K562 (cell line): ENCODE results near the gene TRPC1. TPM values are rescaled to one million over a fixed set of nuclear protein-coding genes. Genes with fewer than 3 reads are reported as not detected.

ENCODE experiments used
- ATAC-seq: fragments of 200-7000 bp; cut with Tn5 transposase; 3 replicates; pipeline ENCODE4 v1.9.1; 2020; ENCODE audit warnings: moderate library complexity
- BruUV-seq: library from RNA; stranded (reverse); fragments of 400-500 nt; replicated peaks from 2 replicates; lab custom pipeline; 2021; lab: Mats Ljungman, UMichigan
- CTCF ChIA-PET: fragments of 300-600 bp; formaldehyde crosslinking; extraction: SDS; loops from one replicate; lab custom pipeline; 2021; ENCODE audit warnings: low intra/inter-chr PET ratio; lab: Yijun Ruan, JAX
- POLR2A ChIA-PET: fragments of 300-600, 350-650 bp; sonication (Branson Sonifier 250); formaldehyde crosslinking; extraction: SDS; loops from one replicate; lab custom pipeline; 2021; ENCODE audit warnings: antibody characterized with exemption, inconsistent platforms; lab: Yijun Ruan, JAX
- DNase-seq, 4 experiments: peaks; one replicate each; pipeline versions ENCODE4 v3.0.0 to v3.0.0-alpha.2; 2011 to 2018; ENCODE audit warnings: low spot score in 3 of 4, mixed read lengths in 3 of 4; ENCODE audit errors: extremely low read depth in 1 of 4
- FAIRE-seq: peaks from 2 replicates; lab custom pipeline; 2011; peaks lifted over from hg19 to GRCh38; lab: Jason Lieb, UNC
- H2AFZ ChIP-seq: 2 replicates; pipeline ENCODE4 v1.6.0; 2011; ENCODE audit warnings: low read depth, low read length, control low read depth, inconsistent platforms
- H3K27ac ChIP-seq: fragments of 200-600 bp; 3 replicates; pipeline ENCODE4 v1.8.0; 2011; ENCODE audit warnings: low read depth, mild to moderate bottlenecking, control low read depth, inconsistent platforms, low read length, moderate library complexity, mixed read lengths; ENCODE audit errors: extremely low read depth
- H3K27me3 ChIP-seq, 2 experiments: fragments of 300-600 bp in 1 of 2; 2 replicates in 1 of 2; 3 replicates in 1 of 2; pipeline versions ENCODE4 v1.6.0 to v1.8.0; 2011; ENCODE audit warnings: inconsistent platforms in 2 of 2, low read length in 2 of 2, mild to moderate bottlenecking in 1 of 2, mixed read lengths in 1 of 2, moderate library complexity in 1 of 2; ENCODE audit not compliant: control insufficient read depth in 2 of 2, insufficient read depth in 2 of 2
- H3K36me3 ChIP-seq: fragments of 300-600 bp; 3 replicates; pipeline ENCODE4 v1.8.0; 2011; ENCODE audit warnings: mild to moderate bottlenecking, low read length, inconsistent platforms; ENCODE audit not compliant: control insufficient read depth, insufficient read depth
- H3K4me1 ChIP-seq, 2 experiments: fragments of 200-600 bp in 1 of 2; replicated peaks in 1 of 2; 2 replicates in 1 of 2; 3 replicates in 1 of 2; pipeline versions ENCODE4 v1.5.1 to v1.8.0; 2011; ENCODE audit warnings: inconsistent platforms in 2 of 2, low read length in 2 of 2, mild to moderate bottlenecking in 1 of 2, mixed read lengths in 1 of 2, moderate library complexity in 1 of 2; ENCODE audit not compliant: control insufficient read depth in 2 of 2, insufficient read depth in 2 of 2
- H3K4me2 ChIP-seq: 2 replicates; pipeline ENCODE4 v1.6.1; 2011; ENCODE audit warnings: low read length, control low read depth, inconsistent platforms, mixed read lengths; ENCODE audit not compliant: insufficient read depth
- H3K4me3 ChIP-seq: fragments of 200-600 bp; sonication (generic), shearing (Covaris generic); 2 replicates; pipeline ENCODE4 v1.5.1; 2016; ENCODE audit warnings: control low read depth, inconsistent platforms
- H3K79me2 ChIP-seq: fragments of 200-600 bp; 3 replicates; pipeline ENCODE4 v1.8.0; 2011; ENCODE audit warnings: low read length, inconsistent platforms; ENCODE audit not compliant: control insufficient read depth, insufficient read depth
- H3K9ac ChIP-seq, 2 experiments: 2 replicates each; pipeline versions ENCODE4 v1.6.0 to v1.6.1; 2011; ENCODE audit warnings: low read depth in 2 of 2, low read length in 2 of 2, control low read depth in 1 of 2, inconsistent platforms in 1 of 2, mild to moderate bottlenecking in 1 of 2, mixed read lengths in 1 of 2; ENCODE audit not compliant: insufficient read depth in 1 of 2
- H3K9me1 ChIP-seq: one replicate; pipeline ENCODE4 v1.6.0; 2011; ENCODE audit warnings: inconsistent platforms, mild to moderate bottlenecking, low read length, moderate library complexity; ENCODE audit not compliant: control insufficient read depth, insufficient read depth
- H3K9me3 ChIP-seq: replicated peaks from 2 replicates; pipeline ENCODE4 v1.5.1; 2011; ENCODE audit warnings: low read depth, low read length, inconsistent platforms; ENCODE audit not compliant: control insufficient read depth, insufficient read depth
- H4K20me1 ChIP-seq: replicated peaks from 2 replicates; pipeline ENCODE4 v1.6.1; 2011; ENCODE audit warnings: low read length, inconsistent platforms, mixed read lengths; ENCODE audit not compliant: control insufficient read depth, insufficient read depth
- ATF3 ChIP-seq, 2 experiments: fragments of 450-650 bp in 1 of 2; sonication (generic) in 1 of 2; formaldehyde crosslinking in 1 of 2; IDR thresholded peaks in 1 of 2; conservative IDR thresholded peaks in 1 of 2; 2 replicates each; pipeline versions ENCODE4 v1.6.1 to v1.8.1; 2016 to 2023; ENCODE audit warnings: mild to moderate bottlenecking in 2 of 2, moderate library complexity in 2 of 2, inconsistent platforms in 1 of 2, missing genetic modification reagents in 1 of 2
- BDP1 ChIP-seq: IDR thresholded peaks from 3 replicates; pipeline ENCODE4 v1.6.1; 2011; ENCODE audit not compliant: insufficient read length, insufficient read depth
- ETS2 ChIP-seq: IDR thresholded peaks from 2 replicates; pipeline ENCODE4 v1.6.1; 2016; ENCODE audit warnings: borderline replicate concordance, missing genetic modification characterization, mild to moderate bottlenecking, moderate library complexity, missing compliant biosample characterization; ENCODE audit not compliant: poor library complexity, severe bottlenecking
- FOXK2 ChIP-seq, 2 experiments: fragments of 450-650 bp; IDR thresholded peaks in 1 of 2; conservative IDR thresholded peaks in 1 of 2; 2 replicates each; pipeline ENCODE4 v1.6.1; 2016; ENCODE audit warnings: low read depth in 2 of 2, mild to moderate bottlenecking in 1 of 2
- GTF3C2 ChIP-seq: IDR thresholded peaks from 3 replicates; pipeline ENCODE4 v1.6.1; 2011; ENCODE audit warnings: borderline replicate concordance, mild to moderate bottlenecking, moderate library complexity; ENCODE audit not compliant: insufficient read length; ENCODE audit errors: extremely low read depth
- HCFC1 ChIP-seq: IDR thresholded peaks from 2 replicates; pipeline ENCODE4 v1.6.1; 2012; ENCODE audit warnings: low read depth, low read length, improper control_type of control experiment
- LEF1 ChIP-seq: fragments of 450-650 bp; IDR thresholded peaks from 2 replicates; pipeline ENCODE4 v1.6.1; 2016; ENCODE audit warnings: mild to moderate bottlenecking
- PHB ChIP-seq: fragments of 250-450 bp; sonication (Bioruptor Pico); IDR thresholded peaks from 2 replicates; pipeline ENCODE4 v1.5.0; 2021
- PHF20 ChIP-seq: fragments of 450-650 bp; IDR thresholded peaks from 2 replicates; pipeline ENCODE4 v1.6.1; 2018; ENCODE audit not compliant: partially characterized antibody
- PRMT5 ChIP-seq: sonication (generic); formaldehyde crosslinking; IDR thresholded peaks from 2 replicates; pipeline ENCODE4 v1.5.0; 2020; ENCODE audit warnings: missing genetic modification reagents
- RHOXF2B ChIP-seq: fragments of 250-450 bp; sonication (Bioruptor Pico); conservative IDR thresholded peaks from 2 replicates; pipeline ENCODE4 v1.5.1; 2021
- SMARCA4 ChIP-seq: fragments of 450-650 bp; IDR thresholded peaks from 2 replicates; pipeline ENCODE4 v1.6.1; 2016
- TFAP4 ChIP-seq: sonication (generic); formaldehyde crosslinking; IDR thresholded peaks from 2 replicates; pipeline ENCODE4 v1.8.0; 2022; ENCODE audit warnings: missing genetic modification reagents, mild to moderate bottlenecking, moderate library complexity, borderline replicate concordance
- TRIM28 ChIP-seq: fragments of 450-650 bp; IDR thresholded peaks from 2 replicates; pipeline ENCODE4 v1.6.1; 2017
- ZBTB26 ChIP-seq: fragments of 450-650 bp; formaldehyde crosslinking; IDR thresholded peaks from 2 replicates; pipeline ENCODE4 v1.4.0; 2022; ENCODE audit warnings: missing genetic modification characterization
- ZBTB7A ChIP-seq: IDR thresholded peaks from 2 replicates; pipeline ENCODE4 v1.6.1; 2011; ENCODE audit warnings: low read depth, mild to moderate bottlenecking, low read length, moderate library complexity, borderline replicate concordance; ENCODE audit not compliant: control insufficient read depth
- ZFP30 ChIP-seq: fragments of 250-450 bp; sonication (Bioruptor Pico); IDR thresholded peaks from 2 replicates; pipeline ENCODE4 v1.8.0; 2022; ENCODE audit warnings: moderate library complexity, mild to moderate bottlenecking, inconsistent platforms, borderline replicate concordance
- WGBS: fragments of 100-300 bp; shearing (Covaris generic); methylation state at CpG from one replicate; pipeline ENCODE4 v1.1.6; 2016; ENCODE audit warnings: low coverage, mixed read lengths; ENCODE audit not compliant: insufficient coverage; ENCODE audit errors: missing lambda C conversion rate; 5-methylcytosine and 5-hydroxymethylcytosine counted together
- in situ Hi-C: fragments of 300-500 bp; cut with MboI; formaldehyde crosslinking; loops from 4 replicates; pipeline ENCODE4 v1.15.0; 2018; ENCODE audit warnings: inconsistent platforms, mixed read lengths
- intact Hi-C: fragments of 100-400 bp; cut with micrococcal nuclease; formaldehyde crosslinking; loops from 2 replicates; pipeline ENCODE4 v1.14.2; 2022
- polyA plus RNA-seq, 8 experiments: library from polyadenylated mRNA; depleted of rRNA in 4 of 8; stranded (reverse) in 5 of 8; unstranded in 3 of 8; fragments of >200 nt; fragmentation: Nextera tagmentation in 2 of 8; fragmentation: Illumina TruSeq in 1 of 8; extraction: Ambion mirVana in 2 of 8; extraction: Trizol in 1 of 8; gene quantifications; 2 replicates each; pipeline versions ENCODE4 v1.2.1 to v1.2.3, GENCODE V29; 2011 to 2014; ENCODE audit warnings: inconsistent platforms in 1 of 8, missing spikeins in 1 of 8
- total RNA-seq, 7 experiments: library from RNA; depleted of rRNA in 6 of 7; stranded (reverse); fragments of >200 nt in 6 of 7; fragmentation: Illumina TruSeq in 2 of 7; extraction: Trizol in 2 of 7; gene quantifications; 2 replicates each; pipeline versions ENCODE4 v1.2.1 to v1.2.3, GENCODE V29; 2011 to 2021; ENCODE audit warnings: low replicate concordance in 1 of 7

The TRPC1 gene
- total and polyA plus RNA-seq, 9 of the 15 experiments (the other 6 are each of a cell fraction or from before 2014, with no cell fraction given), result 1.4 to 6.5 (median 3.0) TPM

GRCh38 chr3:142732066-142732465, 8.2 kb downstream of the TRPC1 start (continued):
- no peak for TF ChIP-seq GTF3C2
- no peak for TF ChIP-seq HCFC1
- no peak for TF ChIP-seq RHOXF2B (CRISPR knock-in tag)
- TF ChIP-seq LEF1, result no peak
- no peak for TF ChIP-seq ATF3 (IDR thresholded peaks at IDR 0.05)
- TF ChIP-seq ATF3 (CRISPR knock-in tag; conservative IDR thresholded peaks at IDR 0.05), result no peak

GRCh38 chr3:142734834-142735233, 11.0 kb downstream of the TRPC1 start:
- H3K36me3 ChIP-seq, result no peaks in the 10 kb centered on the region
- no peak overlapping the region for H3K4me2 ChIP-seq
- no peak overlapping the region for H3K27ac ChIP-seq
- intact Hi-C loops, result no loop called here
- TF ChIP-seq ZBTB26 (CRISPR knock-in tag) (no peak), FOXK2 (conservative IDR thresholded peaks at IDR 0.05 in 1 of 2, IDR thresholded peaks at IDR 0.05 in 1 of 2; ENCODE audit: low read depth in 2 of 2) (no peak), ZBTB7A (no peak), PHB (CRISPR knock-in tag) (no peak), TFAP4 (CRISPR knock-in tag) (no peak), PRMT5 (no peak), ZFP30 (CRISPR knock-in tag) (no peak), SMARCA4 (no peak), PHF20 (no peak), ETS2 (tag) (no peak), TRIM28 (no peak), BDP1 (no peak)
- no peaks in the 10 kb centered on the region; a peak in 1 of 5 replicates for H3K27me3 ChIP-seq
- WGBS, result 70% methylated on average over 2 of the region's 2 CpGs
- POLR2A ChIA-PET, result no interaction called here
- FAIRE-seq, result no peak
- H3K9me1 ChIP-seq, result no peaks in the 10 kb centered on the region
- no peaks in the 10 kb centered on the region for H3K9me3 ChIP-seq
- CTCF ChIA-PET, result interaction anchor here (0.7 kb wide), 1 partner anchor 267 kb away, joined by 4 read pairs; no protein-coding TSS in a partner anchor
- in situ Hi-C loops, result no loop called here
- ATAC-seq, result no peak
- no peak for DNase-seq
- H3K4me1 ChIP-seq, result no peaks in the 10 kb centered on the region
- no peak overlapping the region for H3K4me3 ChIP-seq
- no peak overlapping the region for H3K9ac ChIP-seq
- no peak overlapping the region for H2AFZ ChIP-seq
- no TSS peak for BruUV-seq
- H4K20me1 ChIP-seq, result no peaks in the 10 kb centered on the region
- no peaks in the 10 kb centered on the region for H3K79me2 ChIP-seq
